ENCODE measurements around the gene FOXN1.

FOXN1 gene

GRCh38 chr17:28498652-28499363 is 7.3 kb upstream of the FOXN1 start:
- CTCF ChIA-PET, result interaction anchor here (0.9 to 16.2 kb wide), 6 partner anchors 13 to 114 kb away, joined by 4 to 260 read pairs (median 29); no protein-coding TSS in a partner anchor
- TF ChIP-seq CTCF (IDR thresholded peaks at IDR 0.05; ENCODE audit: control extremely low read depth, extremely low read depth, low read depth, missing control alignments), result no peak
- POLR2A ChIA-PET, result no interaction called here
- no peak for DNase-seq (ENCODE audit: extremely low spot score)

- no peak for TF ChIP-seq CTCF (IDR thresholded peaks at IDR 0.05; ENCODE audit: control extremely low read depth, extremely low read depth, low read depth, missing control alignments)
- POLR2A ChIA-PET, result no interaction called here
- no peak for DNase-seq (ENCODE audit: extremely low spot score)
- CTCF ChIA-PET, result interaction anchor here (0.9 to 16.2 kb wide), 4 partner anchors 14 to 113 kb away, joined by 4 to 260 read pairs (median 13); no protein-coding TSS in a partner anchor
Observed at GRCh38 chr17:28499364-28499664, 6.8 kb upstream of the FOXN1 start.

DNA sequence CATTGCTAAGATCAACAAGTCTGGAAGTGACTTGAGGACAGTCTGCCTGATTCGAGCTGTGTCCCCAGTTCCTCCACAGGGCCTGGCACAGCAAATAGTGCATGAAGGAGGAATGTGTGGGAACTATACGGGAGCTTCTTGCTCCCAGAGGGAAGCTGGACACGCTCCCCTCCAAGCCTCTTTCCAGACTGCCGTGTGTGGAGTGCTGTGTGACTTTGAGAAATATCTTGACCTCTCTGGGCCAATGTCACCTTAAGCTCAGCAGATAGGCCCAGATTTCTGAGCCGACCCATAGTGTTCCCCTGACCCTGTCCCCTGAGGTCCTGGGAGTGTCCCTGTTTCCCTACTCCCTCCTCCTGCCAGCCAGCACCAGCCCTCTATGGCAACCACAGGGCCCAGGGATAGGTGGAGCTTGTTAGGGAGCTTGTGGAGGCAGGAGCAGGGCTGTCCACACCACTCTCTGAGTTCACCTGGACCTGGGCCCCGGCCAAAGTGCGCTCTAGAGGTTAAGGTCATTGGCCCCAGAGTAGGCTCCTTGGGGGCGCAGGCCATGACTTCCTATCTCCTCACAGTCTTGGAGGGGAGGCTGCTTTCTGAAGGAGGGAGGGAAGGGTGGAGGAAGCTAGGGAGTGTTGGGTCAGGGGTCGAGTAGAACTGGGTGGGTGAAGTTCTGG is 6.3 kb upstream of the FOXN1 start:
- POLR2A ChIA-PET, result no interaction called here
- CTCF ChIA-PET, result interaction anchor here (0.9 to 16.2 kb wide), 7 partner anchors 9 to 113 kb away, joined by 3 to 260 read pairs (median 5); no protein-coding TSS in a partner anchor
- TF ChIP-seq CTCF (IDR thresholded peaks at IDR 0.05; ENCODE audit: control extremely low read depth, extremely low read depth, low read depth, missing control alignments), result no peak
- no peak for DNase-seq (ENCODE audit: extremely low spot score)

- TF ChIP-seq CTCF (IDR thresholded peaks at IDR 0.05; ENCODE audit: control extremely low read depth, extremely low read depth, low read depth, missing control alignments), result no peak
- peak; percentile 80 for DNase-seq (ENCODE audit: extremely low spot score)
- ChIA-PET CTCF (interaction anchor here (1.0 to 16.2 kb wide), 7 partner anchors 8 to 50 kb away, joined by 3 to 260 read pairs (median 4); no protein-coding TSS in a partner anchor), POLR2A (interaction anchor here (0.6 to 0.8 kb wide), 4 partner anchors 35 to 640 kb away, joined by 3 to 5 read pairs (median 4); no protein-coding TSS in a partner anchor)
Observed at GRCh38 chr17:28500712-28501379, 5.3 kb upstream of the FOXN1 start.

GRCh38 chr17:28501421-28502284 is 4.5 kb upstream of the FOXN1 start:
- CTCF ChIA-PET, result interaction anchor here (1.0 to 16.2 kb wide), 5 partner anchors 9 to 46 kb away, joined by 3 to 260 read pairs (median 5); no protein-coding TSS in a partner anchor
- DNase-seq (ENCODE audit: extremely low spot score), result no peak

More at GRCh38 chr17:28501421-28502284, 4.5 kb upstream of the FOXN1 start:
- POLR2A ChIA-PET, result interaction anchor here (0.6 to 0.8 kb wide), 4 partner anchors 35 to 639 kb away, joined by 3 to 5 read pairs (median 4); no protein-coding TSS in a partner anchor
- TF ChIP-seq CTCF (IDR thresholded peaks at IDR 0.05; ENCODE audit: control extremely low read depth, extremely low read depth, low read depth, missing control alignments), result no peak
